ENCODE data around the gene KCNT2. TPM values are rescaled to one million over a fixed set of nuclear protein-coding genes. Genes with fewer than 3 reads are reported as not detected.

The KCNT2 gene
- total and polyA plus RNA-seq, 2 of the 8 experiments (the other 6 are each of a cell fraction or from before 2014, with no cell fraction given): 2.3 to 10.2 TPM

- POLR2A ChIA-PET (ENCODE audit: partially characterized antibody): no interaction called here
- H3K4me1 ChIP-seq (replicated peaks in 1 of 4; ENCODE audit: control insufficient read depth in 3 of 4, insufficient read depth in 4 of 4, low read length in 3 of 4): no peaks in the 10 kb centered on the region
- H4K8ac ChIP-seq (ENCODE audit: extremely low read depth, insufficient read depth, low read length): no peak overlapping the region
- WGBS, 2 experiments (ENCODE audit: extremely low coverage in 1 of 2, insufficient coverage in 1 of 2, insufficient read length in 1 of 2, insufficient replicate concordance in 2 of 2, low coverage in 1 of 2, low lambda C conversion rate in 2 of 2, missing lambda C conversion rate in 1 of 2): 75% methylated on average over 2 of the region's 2 CpGs; no CpG with 5 or more reads in 1 of the 2 experiments
- no peaks in the 10 kb centered on the region; the same call in 1 of the 2 replicates for H3K23me2 ChIP-seq (ENCODE audit: low read depth, low read length)
- H3K9ac ChIP-seq (replicated peaks in 1 of 4; ENCODE audit: extremely low read depth in 1 of 4, low read depth in 3 of 4, low read length in 3 of 4): no peak overlapping the region
- no peak overlapping the region for H2AFZ ChIP-seq (ENCODE audit: low read length)
- no peak overlapping the region for H3K4me3 ChIP-seq (ENCODE audit: extremely low read depth in 1 of 4, insufficient read depth in 2 of 4, low read depth in 3 of 4, low read length in 4 of 4)
- H3K27me3 ChIP-seq (replicated peaks in 1 of 4; ENCODE audit: control insufficient read depth in 3 of 4, extremely low read depth in 1 of 4, insufficient read depth in 3 of 4, low read length in 3 of 4): no peaks in the 10 kb centered on the region
- H3K14ac ChIP-seq (ENCODE audit: insufficient read length): no peak overlapping the region
- no peaks in the 10 kb centered on the region for H3K79me1 ChIP-seq (ENCODE audit: low read depth, low read length)
- H3K36me3 ChIP-seq (ENCODE audit: control insufficient read depth in 2 of 4, insufficient read depth in 4 of 4, low read length in 3 of 4): no peaks in the 10 kb centered on the region
- H2BK12ac ChIP-seq (ENCODE audit: low read depth, low read length): no peak overlapping the region
- FAIRE-seq (no peak), DNase-seq (ENCODE audit: low read depth in 1 of 2, low spot score in 2 of 2) (no peak)
- no peak overlapping the region for H3K4ac ChIP-seq (replicated peaks; ENCODE audit: insufficient read length, low read depth, low read length)
- no peak overlapping the region for H3K4me2 ChIP-seq (ENCODE audit: insufficient read depth in 1 of 2, low read depth in 2 of 2, low read length in 2 of 2)
- CTCF ChIA-PET (ENCODE audit: partially characterized antibody): interaction anchor here (0.9 to 1.3 kb wide), 4 partner anchors 11 to 52 kb away, joined by 3 to 4 read pairs (median 4); no protein-coding TSS in a partner anchor
- H2BK20ac ChIP-seq (ENCODE audit: low read length): no peak overlapping the region
- H2BK120ac ChIP-seq (replicated peaks; ENCODE audit: low read depth, low read length): no peak overlapping the region
- H4K5ac ChIP-seq (ENCODE audit: insufficient read length, low read depth, low read length): no peak overlapping the region
- no peaks in the 10 kb centered on the region for H3K79me2 ChIP-seq (ENCODE audit: control insufficient read depth in 1 of 2, insufficient read depth in 2 of 2, low read length in 2 of 2)
- TF ChIP-seq JUN (IDR thresholded peaks at IDR 0.05; ENCODE audit: low read depth, low read length) (no peak), PHF8 (conservative IDR thresholded peaks at IDR 0.05; ENCODE audit: low read depth, low read length) (no peak), TEAD4 (IDR thresholded peaks at IDR 0.05; ENCODE audit: low read depth, low read length) (no peak), E2F6 (IDR thresholded peaks at IDR 0.05) (no peak), KDM5A (IDR thresholded peaks at IDR 0.05; ENCODE audit: low read length) (no peak), FOSL1 (IDR thresholded peaks at IDR 0.05; ENCODE audit: insufficient read depth, low read depth, low read length) (no peak), BACH1 (IDR thresholded peaks at IDR 0.05; ENCODE audit: low read length) (no peak), BRCA1 (IDR thresholded peaks at IDR 0.05; ENCODE audit: low read depth, low read length) (no peak)
- no peak overlapping the region for H2AK5ac ChIP-seq (ENCODE audit: low read depth, low read length)
- no peaks in the 10 kb centered on the region for H3K9me3 ChIP-seq (ENCODE audit: insufficient read depth in 2 of 2, low read depth in 1 of 2, low read length in 1 of 2)
- H3K23ac ChIP-seq (ENCODE audit: insufficient read length): no peak overlapping the region
- H3K27ac ChIP-seq (ENCODE audit: low read depth, low read length): no peak overlapping the region
- H3K56ac ChIP-seq (replicated peaks; ENCODE audit: insufficient read length, low read depth, low read length): no peak overlapping the region
- no peak overlapping the region for H2BK5ac ChIP-seq (ENCODE audit: low read depth, low read length)
- no peak overlapping the region for H2BK15ac ChIP-seq (ENCODE audit: low read length)
- no peak overlapping the region for H4K91ac ChIP-seq (replicated peaks; ENCODE audit: insufficient read length, low read length)
- no peak overlapping the region for H3K18ac ChIP-seq (ENCODE audit: extremely low read depth, low read length)
- H4K20me1 ChIP-seq (replicated peaks in 1 of 2; ENCODE audit: control insufficient read depth in 1 of 2, insufficient read depth in 2 of 2, low read length in 2 of 2): no peaks in the 10 kb centered on the region
Observed at GRCh38 chr1:196407358-196408051, 200.7 kb downstream of the KCNT2 start.

Measured in H1 (cell line).